WTC11 (cell line): ENCODE measurements around the gene CPA4. TPM values are rescaled to one million over a fixed set of nuclear protein-coding genes. Genes with fewer than 3 reads are reported as not detected.

Experiments used
- ATAC-seq: fragments of 200-7000 bp; cut with Tn5 transposase; 2 replicates; pipeline ENCODE4 v1.10.0; 2021; ENCODE audit warnings: mild to moderate bottlenecking, moderate library complexity
- CTCF ChIA-PET: fragments of 300-600 bp; sonication (Branson Sonifier 250); formaldehyde crosslinking; loops from one replicate; lab custom pipeline; 2021; ENCODE audit warnings: antibody characterized with exemption; lab: Charles Lee
- POLR2A ChIA-PET: fragments of 350-600 bp; sonication (Branson Sonifier 250); formaldehyde crosslinking; loops from one replicate; lab custom pipeline; 2021; ENCODE audit warnings: antibody characterized with exemption; lab: Charles Lee
- DNase-seq: peaks from one replicate; pipeline ENCODE4 v3.0.0; 2021; ENCODE audit warnings: low spot score
- H3K27ac Mint-ChIP-seq: 2 replicates; pipeline ENCODE4 v1.8.0; 2021; ENCODE audit warnings: mixed read lengths
- H3K27me3 Mint-ChIP-seq: 2 replicates; pipeline ENCODE4 v1.8.0; 2021; ENCODE audit warnings: low read depth, mild to moderate bottlenecking, moderate library complexity, mixed read lengths
- H3K36me3 Mint-ChIP-seq: 2 replicates; pipeline ENCODE4 v1.8.0; 2021; ENCODE audit warnings: mixed read lengths
- H3K4me1 Mint-ChIP-seq: 2 replicates; pipeline ENCODE4 v1.8.0; 2022; ENCODE audit warnings: mixed read lengths
- H3K4me3 Mint-ChIP-seq: 2 replicates; pipeline ENCODE4 v1.8.0; 2021; ENCODE audit warnings: mild to moderate bottlenecking, moderate library complexity, mixed read lengths
- H3K9me3 Mint-ChIP-seq: 2 replicates; pipeline ENCODE4 v1.8.0; 2021; ENCODE audit warnings: mixed read lengths
- HMGA2 ChIP-seq: fragments of 250-450 bp; sonication (Bioruptor Pico); IDR thresholded peaks from 2 replicates; pipeline ENCODE4 v1.4.0; 2021; ENCODE audit warnings: mild to moderate bottlenecking, moderate library complexity
- RORB ChIP-seq: fragments of 250-450 bp; sonication (Bioruptor Pico); IDR thresholded peaks from 2 replicates; pipeline ENCODE4 v1.9.0; 2021; ENCODE audit warnings: mild to moderate bottlenecking
- TEAD1 ChIP-seq: sonication (generic); formaldehyde crosslinking; IDR thresholded peaks from 2 replicates; pipeline ENCODE4 v1.8.0; 2022; ENCODE audit warnings: mild to moderate bottlenecking, missing genetic modification reagents
- total RNA-seq: library from RNA; stranded (reverse); gene quantifications from 3 replicates; pipeline ENCODE4 v1.2.3, GENCODE V29; 2021
- TF ChIP-seq, protein P1 (sequence below): sonication (generic); formaldehyde crosslinking; IDR thresholded peaks from 2 replicates; pipeline ENCODE4 v1.8.1; 2023; ENCODE audit warnings: mild to moderate bottlenecking, missing genetic modification reagents
- TF ChIP-seq, protein P2 (sequence below): fragments of 250-450 bp; sonication (Bioruptor Pico); IDR thresholded peaks from 2 replicates; pipeline ENCODE4 v1.9.0; 2021; ENCODE audit warnings: mild to moderate bottlenecking
- TF ChIP-seq, protein P3 (sequence below): sonication (generic); formaldehyde crosslinking; IDR thresholded peaks from 2 replicates; pipeline ENCODE4 v1.8.1; 2022; ENCODE audit warnings: low read depth, missing genetic modification reagents, borderline replicate concordance
- TF ChIP-seq, protein P4 (sequence below): sonication (generic); formaldehyde crosslinking; IDR thresholded peaks from 2 replicates; pipeline ENCODE4 v1.8.0; 2022; ENCODE audit warnings: mild to moderate bottlenecking, missing genetic modification reagents
- TF ChIP-seq, protein P5 (sequence below): sonication (generic); formaldehyde crosslinking; IDR thresholded peaks from 2 replicates; pipeline ENCODE4 v1.8.1; 2023; ENCODE audit warnings: mild to moderate bottlenecking, missing genetic modification reagents, borderline replicate concordance
- TF ChIP-seq, protein P6 (sequence below): sonication (generic); formaldehyde crosslinking; IDR thresholded peaks from 2 replicates; pipeline ENCODE4 v1.8.0; 2022; ENCODE audit warnings: mild to moderate bottlenecking, missing genetic modification reagents
- TF ChIP-seq, protein P7 (sequence below): sonication (generic); formaldehyde crosslinking; conservative IDR thresholded peaks from 2 replicates; pipeline ENCODE4 v1.8.1; 2023; ENCODE audit warnings: mild to moderate bottlenecking, low read depth, missing genetic modification reagents, moderate library complexity
- TF ChIP-seq, protein P8 (sequence below): sonication (generic); formaldehyde crosslinking; IDR thresholded peaks from 2 replicates; pipeline ENCODE4 v1.8.1; 2022; ENCODE audit warnings: mild to moderate bottlenecking, moderate library complexity, missing genetic modification reagents

The CPA4 gene
- total RNA-seq, 1 experiment from 2014 or later: not detected

DNA sequence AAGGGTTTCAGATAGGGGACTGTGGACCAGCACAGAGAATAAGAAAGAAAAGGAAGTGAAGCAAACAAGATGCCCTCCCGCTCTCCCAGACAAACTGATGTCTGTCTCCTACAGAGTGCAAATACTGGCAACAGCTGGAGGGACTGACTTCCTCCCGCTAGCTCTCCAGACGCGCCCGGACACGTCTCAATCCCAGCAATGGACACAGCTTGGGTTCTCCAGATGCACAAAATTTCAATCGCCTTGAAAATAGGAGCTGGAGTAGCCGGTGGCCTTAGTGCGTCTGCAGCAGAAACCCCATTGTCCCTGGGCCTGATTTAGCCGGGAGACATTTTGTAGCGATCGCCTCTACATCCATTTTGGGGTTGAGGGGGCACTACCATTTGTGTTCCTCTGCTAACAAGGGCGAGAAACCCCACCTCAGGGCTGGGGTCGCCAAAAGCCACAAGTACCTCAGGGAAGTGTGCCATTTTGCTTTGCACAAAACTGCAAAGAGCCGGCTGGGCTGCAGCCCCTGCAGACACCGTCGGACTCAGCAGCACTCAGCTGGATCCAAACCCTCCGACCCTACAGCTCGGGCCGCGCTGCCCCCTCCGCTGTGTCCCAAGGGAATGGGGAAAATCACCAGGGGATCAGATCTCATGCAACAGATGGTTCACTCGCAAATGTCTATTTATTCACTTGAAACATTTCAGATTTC, 20.4 kb upstream of the CPA4 start (continued):
- TF ChIP-seq, protein P1, sequence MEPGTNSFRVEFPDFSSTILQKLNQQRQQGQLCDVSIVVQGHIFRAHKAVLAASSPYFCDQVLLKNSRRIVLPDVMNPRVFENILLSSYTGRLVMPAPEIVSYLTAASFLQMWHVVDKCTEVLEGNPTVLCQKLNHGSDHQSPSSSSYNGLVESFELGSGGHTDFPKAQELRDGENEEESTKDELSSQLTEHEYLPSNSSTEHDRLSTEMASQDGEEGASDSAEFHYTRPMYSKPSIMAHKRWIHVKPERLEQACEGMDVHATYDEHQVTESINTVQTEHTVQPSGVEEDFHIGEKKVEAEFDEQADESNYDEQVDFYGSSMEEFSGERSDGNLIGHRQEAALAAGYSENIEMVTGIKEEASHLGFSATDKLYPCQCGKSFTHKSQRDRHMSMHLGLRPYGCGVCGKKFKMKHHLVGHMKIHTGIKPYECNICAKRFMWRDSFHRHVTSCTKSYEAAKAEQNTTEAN (CRISPR knock-in tag): 0 out of 2 replicates have a peak, but pooled peaks have one; percentile 30
- TF ChIP-seq, protein P2, sequence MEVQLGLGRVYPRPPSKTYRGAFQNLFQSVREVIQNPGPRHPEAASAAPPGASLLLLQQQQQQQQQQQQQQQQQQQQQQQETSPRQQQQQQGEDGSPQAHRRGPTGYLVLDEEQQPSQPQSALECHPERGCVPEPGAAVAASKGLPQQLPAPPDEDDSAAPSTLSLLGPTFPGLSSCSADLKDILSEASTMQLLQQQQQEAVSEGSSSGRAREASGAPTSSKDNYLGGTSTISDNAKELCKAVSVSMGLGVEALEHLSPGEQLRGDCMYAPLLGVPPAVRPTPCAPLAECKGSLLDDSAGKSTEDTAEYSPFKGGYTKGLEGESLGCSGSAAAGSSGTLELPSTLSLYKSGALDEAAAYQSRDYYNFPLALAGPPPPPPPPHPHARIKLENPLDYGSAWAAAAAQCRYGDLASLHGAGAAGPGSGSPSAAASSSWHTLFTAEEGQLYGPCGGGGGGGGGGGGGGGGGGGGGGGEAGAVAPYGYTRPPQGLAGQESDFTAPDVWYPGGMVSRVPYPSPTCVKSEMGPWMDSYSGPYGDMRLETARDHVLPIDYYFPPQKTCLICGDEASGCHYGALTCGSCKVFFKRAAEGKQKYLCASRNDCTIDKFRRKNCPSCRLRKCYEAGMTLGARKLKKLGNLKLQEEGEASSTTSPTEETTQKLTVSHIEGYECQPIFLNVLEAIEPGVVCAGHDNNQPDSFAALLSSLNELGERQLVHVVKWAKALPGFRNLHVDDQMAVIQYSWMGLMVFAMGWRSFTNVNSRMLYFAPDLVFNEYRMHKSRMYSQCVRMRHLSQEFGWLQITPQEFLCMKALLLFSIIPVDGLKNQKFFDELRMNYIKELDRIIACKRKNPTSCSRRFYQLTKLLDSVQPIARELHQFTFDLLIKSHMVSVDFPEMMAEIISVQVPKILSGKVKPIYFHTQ (CRISPR knock-in tag): no peak

DNA sequence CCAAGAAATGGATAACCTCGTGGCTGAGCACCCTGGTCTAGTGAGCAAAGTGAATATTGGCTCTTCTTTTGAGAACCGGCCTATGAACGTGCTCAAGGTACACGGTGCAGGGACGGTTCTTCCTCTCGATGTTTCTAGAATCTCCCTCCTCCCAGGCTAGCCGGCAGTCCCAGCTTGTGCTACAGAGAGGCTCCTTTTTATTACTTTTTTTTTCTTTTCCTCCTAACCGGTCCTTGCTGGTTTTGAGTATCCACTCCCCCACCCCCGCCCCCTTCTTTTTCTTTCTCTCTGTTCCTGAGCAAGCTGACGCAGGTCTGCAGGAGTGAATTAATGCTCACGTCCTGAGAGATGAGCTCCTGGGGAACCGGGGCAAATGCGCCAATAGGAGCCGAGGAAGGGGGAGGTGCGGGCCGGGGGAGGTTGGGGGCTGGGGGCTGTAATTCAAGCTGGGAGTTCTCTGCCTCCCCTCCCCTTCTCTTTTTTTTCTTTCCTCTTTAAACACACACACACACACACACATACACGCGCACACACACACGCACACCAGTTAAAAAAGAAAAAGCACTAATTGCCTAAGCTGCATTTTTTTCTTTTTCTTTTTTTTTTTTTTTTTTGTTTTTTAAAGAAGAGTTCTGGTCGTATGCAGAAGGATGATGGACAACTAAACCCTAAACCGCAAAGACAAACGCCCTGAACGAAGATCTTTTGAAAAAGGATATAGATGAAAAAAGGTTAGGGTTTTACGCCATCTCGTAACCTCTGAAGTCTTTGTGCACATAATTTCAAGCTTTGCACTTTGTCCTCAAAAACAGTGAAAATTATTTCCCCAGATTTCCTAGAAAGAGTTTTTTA, 19.7 kb upstream of the CPA4 start:
- POLR2A ChIA-PET: interaction anchor here (0.5 to 2.1 kb wide), 17 partner anchors 9 to 396 kb away, joined by 3 to 10 read pairs (median 4); partner anchors contain the start of genes COPG2, KLHDC10 and TMEM209
- Mint-ChIP-seq H3K4me1 (peaks cover 69% of the 10 kb centered on the region), H3K27ac (peak overlapping the region; percentile 98)
- TF ChIP-seq TEAD1 (CRISPR knock-in tag): no peak
- TF ChIP-seq, protein P1 (CRISPR knock-in tag): 0 out of 2 replicates have a peak, but pooled peaks have one; percentile 63
- TF ChIP-seq HMGA2 (CRISPR knock-in tag): no peak
- TF ChIP-seq, protein P3, sequence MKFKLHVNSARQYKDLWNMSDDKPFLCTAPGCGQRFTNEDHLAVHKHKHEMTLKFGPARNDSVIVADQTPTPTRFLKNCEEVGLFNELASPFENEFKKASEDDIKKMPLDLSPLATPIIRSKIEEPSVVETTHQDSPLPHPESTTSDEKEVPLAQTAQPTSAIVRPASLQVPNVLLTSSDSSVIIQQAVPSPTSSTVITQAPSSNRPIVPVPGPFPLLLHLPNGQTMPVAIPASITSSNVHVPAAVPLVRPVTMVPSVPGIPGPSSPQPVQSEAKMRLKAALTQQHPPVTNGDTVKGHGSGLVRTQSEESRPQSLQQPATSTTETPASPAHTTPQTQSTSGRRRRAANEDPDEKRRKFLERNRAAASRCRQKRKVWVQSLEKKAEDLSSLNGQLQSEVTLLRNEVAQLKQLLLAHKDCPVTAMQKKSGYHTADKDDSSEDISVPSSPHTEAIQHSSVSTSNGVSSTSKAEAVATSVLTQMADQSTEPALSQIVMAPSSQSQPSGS (CRISPR knock-in tag): no peak
- TF ChIP-seq, protein P4, sequence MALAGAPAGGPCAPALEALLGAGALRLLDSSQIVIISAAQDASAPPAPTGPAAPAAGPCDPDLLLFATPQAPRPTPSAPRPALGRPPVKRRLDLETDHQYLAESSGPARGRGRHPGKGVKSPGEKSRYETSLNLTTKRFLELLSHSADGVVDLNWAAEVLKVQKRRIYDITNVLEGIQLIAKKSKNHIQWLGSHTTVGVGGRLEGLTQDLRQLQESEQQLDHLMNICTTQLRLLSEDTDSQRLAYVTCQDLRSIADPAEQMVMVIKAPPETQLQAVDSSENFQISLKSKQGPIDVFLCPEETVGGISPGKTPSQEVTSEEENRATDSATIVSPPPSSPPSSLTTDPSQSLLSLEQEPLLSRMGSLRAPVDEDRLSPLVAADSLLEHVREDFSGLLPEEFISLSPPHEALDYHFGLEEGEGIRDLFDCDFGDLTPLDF: no peak
- TF ChIP-seq, protein P5, sequence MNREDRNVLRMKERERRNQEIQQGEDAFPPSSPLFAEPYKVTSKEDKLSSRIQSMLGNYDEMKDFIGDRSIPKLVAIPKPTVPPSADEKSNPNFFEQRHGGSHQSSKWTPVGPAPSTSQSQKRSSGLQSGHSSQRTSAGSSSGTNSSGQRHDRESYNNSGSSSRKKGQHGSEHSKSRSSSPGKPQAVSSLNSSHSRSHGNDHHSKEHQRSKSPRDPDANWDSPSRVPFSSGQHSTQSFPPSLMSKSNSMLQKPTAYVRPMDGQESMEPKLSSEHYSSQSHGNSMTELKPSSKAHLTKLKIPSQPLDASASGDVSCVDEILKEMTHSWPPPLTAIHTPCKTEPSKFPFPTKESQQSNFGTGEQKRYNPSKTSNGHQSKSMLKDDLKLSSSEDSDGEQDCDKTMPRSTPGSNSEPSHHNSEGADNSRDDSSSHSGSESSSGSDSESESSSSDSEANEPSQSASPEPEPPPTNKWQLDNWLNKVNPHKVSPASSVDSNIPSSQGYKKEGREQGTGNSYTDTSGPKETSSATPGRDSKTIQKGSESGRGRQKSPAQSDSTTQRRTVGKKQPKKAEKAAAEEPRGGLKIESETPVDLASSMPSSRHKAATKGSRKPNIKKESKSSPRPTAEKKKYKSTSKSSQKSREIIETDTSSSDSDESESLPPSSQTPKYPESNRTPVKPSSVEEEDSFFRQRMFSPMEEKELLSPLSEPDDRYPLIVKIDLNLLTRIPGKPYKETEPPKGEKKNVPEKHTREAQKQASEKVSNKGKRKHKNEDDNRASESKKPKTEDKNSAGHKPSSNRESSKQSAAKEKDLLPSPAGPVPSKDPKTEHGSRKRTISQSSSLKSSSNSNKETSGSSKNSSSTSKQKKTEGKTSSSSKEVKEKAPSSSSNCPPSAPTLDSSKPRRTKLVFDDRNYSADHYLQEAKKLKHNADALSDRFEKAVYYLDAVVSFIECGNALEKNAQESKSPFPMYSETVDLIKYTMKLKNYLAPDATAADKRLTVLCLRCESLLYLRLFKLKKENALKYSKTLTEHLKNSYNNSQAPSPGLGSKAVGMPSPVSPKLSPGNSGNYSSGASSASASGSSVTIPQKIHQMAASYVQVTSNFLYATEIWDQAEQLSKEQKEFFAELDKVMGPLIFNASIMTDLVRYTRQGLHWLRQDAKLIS: 0 out of 2 replicates have a peak, but pooled peaks have one; percentile 61
- TF ChIP-seq, protein P6, sequence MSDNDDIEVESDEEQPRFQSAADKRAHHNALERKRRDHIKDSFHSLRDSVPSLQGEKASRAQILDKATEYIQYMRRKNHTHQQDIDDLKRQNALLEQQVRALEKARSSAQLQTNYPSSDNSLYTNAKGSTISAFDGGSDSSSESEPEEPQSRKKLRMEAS (CRISPR knock-in tag): peak; percentile 57; the same call in 1 of the 2 replicates
- TF ChIP-seq, protein P7, sequence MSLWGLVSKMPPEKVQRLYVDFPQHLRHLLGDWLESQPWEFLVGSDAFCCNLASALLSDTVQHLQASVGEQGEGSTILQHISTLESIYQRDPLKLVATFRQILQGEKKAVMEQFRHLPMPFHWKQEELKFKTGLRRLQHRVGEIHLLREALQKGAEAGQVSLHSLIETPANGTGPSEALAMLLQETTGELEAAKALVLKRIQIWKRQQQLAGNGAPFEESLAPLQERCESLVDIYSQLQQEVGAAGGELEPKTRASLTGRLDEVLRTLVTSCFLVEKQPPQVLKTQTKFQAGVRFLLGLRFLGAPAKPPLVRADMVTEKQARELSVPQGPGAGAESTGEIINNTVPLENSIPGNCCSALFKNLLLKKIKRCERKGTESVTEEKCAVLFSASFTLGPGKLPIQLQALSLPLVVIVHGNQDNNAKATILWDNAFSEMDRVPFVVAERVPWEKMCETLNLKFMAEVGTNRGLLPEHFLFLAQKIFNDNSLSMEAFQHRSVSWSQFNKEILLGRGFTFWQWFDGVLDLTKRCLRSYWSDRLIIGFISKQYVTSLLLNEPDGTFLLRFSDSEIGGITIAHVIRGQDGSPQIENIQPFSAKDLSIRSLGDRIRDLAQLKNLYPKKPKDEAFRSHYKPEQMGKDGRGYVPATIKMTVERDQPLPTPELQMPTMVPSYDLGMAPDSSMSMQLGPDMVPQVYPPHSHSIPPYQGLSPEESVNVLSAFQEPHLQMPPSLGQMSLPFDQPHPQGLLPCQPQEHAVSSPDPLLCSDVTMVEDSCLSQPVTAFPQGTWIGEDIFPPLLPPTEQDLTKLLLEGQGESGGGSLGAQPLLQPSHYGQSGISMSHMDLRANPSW (CRISPR knock-in tag): no peak
- TF ChIP-seq, protein P8, sequence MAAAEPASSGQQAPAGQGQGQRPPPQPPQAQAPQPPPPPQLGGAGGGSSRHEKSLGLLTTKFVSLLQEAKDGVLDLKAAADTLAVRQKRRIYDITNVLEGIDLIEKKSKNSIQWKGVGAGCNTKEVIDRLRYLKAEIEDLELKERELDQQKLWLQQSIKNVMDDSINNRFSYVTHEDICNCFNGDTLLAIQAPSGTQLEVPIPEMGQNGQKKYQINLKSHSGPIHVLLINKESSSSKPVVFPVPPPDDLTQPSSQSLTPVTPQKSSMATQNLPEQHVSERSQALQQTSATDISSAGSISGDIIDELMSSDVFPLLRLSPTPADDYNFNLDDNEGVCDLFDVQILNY (CRISPR knock-in tag): 0 out of 2 replicates have a peak, but pooled peaks have one; percentile 42
- no peak for TF ChIP-seq RORB (CRISPR knock-in tag)

More for the DNA sequence above, 19.7 kb upstream of the CPA4 start:
- Mint-ChIP-seq H3K9me3 (peaks cover 8% of the 10 kb centered on the region; the same call in 1 of the 2 replicates), H3K36me3 (no peaks in the 10 kb centered on the region), H3K27me3 (peaks cover 10% of the 10 kb centered on the region), H3K4me3 (peak overlapping the region; percentile 59)
- ATAC-seq: peak; percentile 83
- peak; percentile 84 for DNase-seq
- CTCF ChIA-PET: interaction anchor here (0.6 to 2.1 kb wide), 17 partner anchors 11 to 1611 kb away, joined by 3 to 11 read pairs (median 4); partner anchors contain the start of genes CEP41 and IRF5
